K562 (cell line): ENCODE data around the gene HDAC7.

Experiments used
- FOXK2 ChIP-seq, 2 experiments: fragments of 450-650 bp; IDR thresholded peaks in 1 of 2; conservative IDR thresholded peaks in 1 of 2; 2 replicates each; pipeline ENCODE4 v1.6.1; 2016; ENCODE audit warnings: low read depth in 2 of 2, mild to moderate bottlenecking in 1 of 2
- HNRNPL ChIP-seq: fragments of 200-400 bp; formaldehyde crosslinking; IDR thresholded peaks from 2 replicates; pipeline ENCODE4 v1.6.1; 2017; ENCODE audit warnings: low read depth, mild to moderate bottlenecking, low read length
- RFX5 ChIP-seq: IDR thresholded peaks from 2 replicates; pipeline ENCODE4 v1.6.1; 2011; ENCODE audit warnings: low read depth, mild to moderate bottlenecking, improper control_type of control experiment, low read length
- ZNF175 ChIP-seq: fragments of 200-800 bp; sonication (Bioruptor generic); IDR thresholded peaks from 2 replicates; pipeline ENCODE4 v1.6.1; 2016; ENCODE audit warnings: low read depth, mild to moderate bottlenecking, missing genetic modification characterization, missing compliant biosample characterization

GRCh38 chr12:47848853-47849252 lies 29.1 kb upstream of the HDAC7 start:
- TF ChIP-seq FOXK2 (conservative IDR thresholded peaks at IDR 0.05 in 1 of 2, IDR thresholded peaks at IDR 0.05 in 1 of 2; ENCODE audit: low read depth in 2 of 2) (no peak), RFX5 (no peak), ZNF175 (no peak), HNRNPL (no peak)
